Measurements from ENCODE around the gene CSTPP1. TPM values are rescaled to one million over a fixed set of nuclear protein-coding genes. Genes with fewer than 3 reads are reported as not detected.

CSTPP1 gene
- total and polyA plus RNA-seq, 2 donors (not counting 3 experiments of a cell fraction or from before 2014, with no cell fraction given): 25.9 to 38.2 TPM

- Histone ChIP-seq H3K9ac (replicated peaks; ENCODE audit: extremely low read depth, insufficient read depth, low read length) (no peak overlapping the region), H3K79me2 (ENCODE audit: control insufficient read depth, insufficient read depth, low read length) (no peaks in the 10 kb centered on the region), H3K27me3 (ENCODE audit: control insufficient read depth in 2 of 2, insufficient read depth in 2 of 2, low read length in 2 of 2) (no peaks in the 10 kb centered on the region), H2AFZ (ENCODE audit: low read depth, low read length) (no peak overlapping the region), H3K9me1 (replicated peaks; ENCODE audit: control insufficient read depth, extremely low read depth, insufficient read depth, low read length) (no peaks in the 10 kb centered on the region), H3K4me3 (replicated peaks in 1 of 3; ENCODE audit: insufficient read depth in 1 of 3, low read depth in 1 of 3, low read length in 3 of 3) (no peak overlapping the region), H3K27ac (ENCODE audit: insufficient read depth, low read depth, low read length) (no peak overlapping the region), H3K9me3 (replicated peaks; ENCODE audit: control insufficient read depth, insufficient read depth, low read length) (no peaks in the 10 kb centered on the region), H4K20me1 (replicated peaks; ENCODE audit: control insufficient read depth, extremely low read depth, insufficient read depth, low read length) (no peaks in the 10 kb centered on the region), H3K36me3 (ENCODE audit: control insufficient read depth in 2 of 2, extremely low read depth in 1 of 2, insufficient read depth in 2 of 2, low read length in 2 of 2) (no peaks in the 10 kb centered on the region), H3K4me2 (ENCODE audit: insufficient read depth, low read length) (no peak overlapping the region), H3K4me1 (ENCODE audit: control insufficient read depth, extremely low read depth, insufficient read depth, low read length) (no peaks in the 10 kb centered on the region)
- dilution Hi-C loops (cut with MboI; ENCODE audit: extremely low pct_ligation_motif_present, low sequenced_read_pairs): no loop called here
- DNase-seq (ENCODE audit: low read depth, low spot score) (no peak), FAIRE-seq (no peak)
- CTCF ChIA-PET: interaction anchor here (0.9 to 1.3 kb wide), 2 partner anchors 71 to 126 kb away, joined by 3 to 4 read pairs; no protein-coding TSS in a partner anchor
- intact Hi-C loops (cut with micrococcal nuclease): no loop called here
- no TSS peak for BruUV-seq (replicated peaks)
- POLR2A ChIA-PET: interaction anchor here (0.7 kb wide), 1 partner anchor 18 kb away, joined by 4 read pairs; no protein-coding TSS in a partner anchor
- TF ChIP-seq MAX (IDR thresholded peaks at IDR 0.05; ENCODE audit: insufficient read depth, insufficient read length) (no peak), EZH2 (IDR thresholded peaks at IDR 0.05; ENCODE audit: borderline replicate concordance, low read depth, low read length, severe bottlenecking) (no peak), GATA2 (IDR thresholded peaks at IDR 0.05; ENCODE audit: insufficient read depth, insufficient read length, low read depth, low read length) (no peak), MYC (IDR thresholded peaks at IDR 0.05; ENCODE audit: low read depth, low read length) (no peak), POLR2A (IDR thresholded peaks at IDR 0.05; ENCODE audit: low read depth, low read length) (no peak), JUN (IDR thresholded peaks at IDR 0.05; ENCODE audit: borderline replicate concordance, insufficient read depth, insufficient read length, low read depth) (no peak), POLR2AphosphoS5 (IDR thresholded peaks at IDR 0.05; ENCODE audit: insufficient read depth, low read depth, low read length) (no peak), FOS (IDR thresholded peaks at IDR 0.05; ENCODE audit: borderline replicate concordance, insufficient read depth, low read length) (no peak), CTCF (IDR thresholded peaks at IDR 0.05; ENCODE audit: extremely low read depth in 1 of 2, insufficient read depth in 1 of 2, low read depth in 1 of 2, low read length in 2 of 2) (no peak)
Measured at GRCh38 chr11:47001781-47002181, 65.2 kb downstream of the CSTPP1 start.

Data from endothelial cell of umbilical vein (primary cell).